Nephron progenitor cell (in vitro differentiated cells): ENCODE measurements around the gene LGMN.
"Not testable (repeated sequence)": the region's sequence is repeated elsewhere in the genome, so short reads cannot be mapped to it uniquely, and the experiment has no call there.

Source experiments
- DNase-seq: peaks from one replicate; pipeline ENCODE4 v3.0.0; 2021
- H3K27ac Mint-ChIP-seq: 2 replicates; pipeline ENCODE4 v1.8.0; 2021; ENCODE audit warnings: mild to moderate bottlenecking, moderate library complexity, mixed read lengths
- H3K27me3 Mint-ChIP-seq: 2 replicates; pipeline ENCODE4 v1.8.0; 2021; ENCODE audit warnings: mild to moderate bottlenecking, low read depth, mixed read lengths; ENCODE audit not compliant: poor library complexity
- H3K36me3 Mint-ChIP-seq: 2 replicates; pipeline ENCODE4 v1.8.0; 2021; ENCODE audit warnings: low read depth, mixed read lengths
- H3K4me1 Mint-ChIP-seq: 2 replicates; pipeline ENCODE4 v1.8.0; 2021; ENCODE audit warnings: mixed read lengths
- H3K4me3 Mint-ChIP-seq: 2 replicates; pipeline ENCODE4 v1.8.0; 2021; ENCODE audit warnings: mild to moderate bottlenecking, moderate library complexity, mixed read lengths
- H3K9me3 Mint-ChIP-seq: 2 replicates; pipeline ENCODE4 v1.8.0; 2021; ENCODE audit warnings: mild to moderate bottlenecking, moderate library complexity, mixed read lengths
- CTCF ChIP-seq: fragments of 200-600 bp; sonication (generic); IDR thresholded peaks from 2 replicates; pipeline ENCODE4 v1.5.0; 2021; ENCODE audit warnings: antibody characterized with exemption

LGMN gene

DNA sequence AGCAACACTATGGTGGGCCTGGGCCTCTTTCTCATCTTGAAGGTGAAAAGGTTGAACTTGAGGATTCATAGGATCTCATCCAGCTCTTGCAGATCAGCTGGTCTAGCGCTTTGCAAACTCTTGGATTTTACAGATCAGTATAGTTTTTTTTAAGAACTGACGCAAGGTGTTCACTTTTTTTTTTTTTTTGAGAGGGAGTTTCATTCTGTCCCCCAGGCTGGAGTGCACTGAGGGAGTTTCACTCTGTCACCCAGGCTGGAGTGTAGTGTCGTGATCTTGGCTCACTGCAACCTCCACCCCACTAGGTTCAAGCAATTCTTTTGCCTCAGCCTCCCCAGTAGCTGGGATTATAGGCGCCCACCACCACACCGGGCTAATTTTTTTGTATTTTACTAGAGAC is 20.4 kb upstream of the LGMN start:
- no peak for TF ChIP-seq CTCF
- Mint-ChIP-seq H3K4me1 (no peaks in the 10 kb centered on the region), H3K27ac (no peak overlapping the region), H3K36me3 (no peaks in the 10 kb centered on the region), H3K27me3 (peaks cover 20% of the 10 kb centered on the region), H3K9me3 (no peaks in the 10 kb centered on the region), H3K4me3 (no peak overlapping the region)
- DNase-seq: no peak

- not testable (repeated sequence) for H3K4me1 Mint-ChIP-seq, DNase-seq, H3K36me3 Mint-ChIP-seq, H3K4me3 Mint-ChIP-seq, H3K9me3 Mint-ChIP-seq, H3K27ac Mint-ChIP-seq
- H3K27me3 Mint-ChIP-seq: peaks cover 14% of the 10 kb centered on the region
These were observed 19.8 kb upstream of the LGMN start for GRCh38 chr14:92768236-92768635.

GRCh38 chr14:92763666-92764631 is 15.5 kb upstream of the LGMN start:
- not testable (repeated sequence) for H3K27me3 Mint-ChIP-seq, H3K27ac Mint-ChIP-seq, H3K36me3 Mint-ChIP-seq, H3K4me3 Mint-ChIP-seq, H3K9me3 Mint-ChIP-seq, DNase-seq
- H3K4me1 Mint-ChIP-seq: peaks cover 36% of the 10 kb centered on the region

DNA sequence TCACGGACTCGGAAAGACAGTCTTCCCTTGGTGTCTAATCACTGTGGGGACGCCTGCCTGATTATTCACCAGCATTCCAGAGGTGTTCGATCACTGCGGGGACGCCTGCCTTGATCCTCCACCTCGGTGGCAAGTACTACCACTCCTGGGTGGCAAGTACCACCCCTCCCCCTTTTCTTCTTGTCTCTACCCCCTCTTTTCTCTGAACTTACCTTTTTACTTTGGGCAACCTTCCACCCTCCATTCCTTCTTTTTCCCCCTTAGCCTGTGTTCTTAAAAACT is 12.0 kb upstream of the LGMN start:
- Mint-ChIP-seq H3K9me3 (no peaks in the 10 kb centered on the region), H3K36me3 (no peaks in the 10 kb centered on the region), H3K27ac (no peak overlapping the region), H3K4me3 (no peak overlapping the region), H3K27me3 (no peaks in the 10 kb centered on the region), H3K4me1 (peaks cover 38% of the 10 kb centered on the region)
- no peak for DNase-seq
- no peak for TF ChIP-seq CTCF

DNA sequence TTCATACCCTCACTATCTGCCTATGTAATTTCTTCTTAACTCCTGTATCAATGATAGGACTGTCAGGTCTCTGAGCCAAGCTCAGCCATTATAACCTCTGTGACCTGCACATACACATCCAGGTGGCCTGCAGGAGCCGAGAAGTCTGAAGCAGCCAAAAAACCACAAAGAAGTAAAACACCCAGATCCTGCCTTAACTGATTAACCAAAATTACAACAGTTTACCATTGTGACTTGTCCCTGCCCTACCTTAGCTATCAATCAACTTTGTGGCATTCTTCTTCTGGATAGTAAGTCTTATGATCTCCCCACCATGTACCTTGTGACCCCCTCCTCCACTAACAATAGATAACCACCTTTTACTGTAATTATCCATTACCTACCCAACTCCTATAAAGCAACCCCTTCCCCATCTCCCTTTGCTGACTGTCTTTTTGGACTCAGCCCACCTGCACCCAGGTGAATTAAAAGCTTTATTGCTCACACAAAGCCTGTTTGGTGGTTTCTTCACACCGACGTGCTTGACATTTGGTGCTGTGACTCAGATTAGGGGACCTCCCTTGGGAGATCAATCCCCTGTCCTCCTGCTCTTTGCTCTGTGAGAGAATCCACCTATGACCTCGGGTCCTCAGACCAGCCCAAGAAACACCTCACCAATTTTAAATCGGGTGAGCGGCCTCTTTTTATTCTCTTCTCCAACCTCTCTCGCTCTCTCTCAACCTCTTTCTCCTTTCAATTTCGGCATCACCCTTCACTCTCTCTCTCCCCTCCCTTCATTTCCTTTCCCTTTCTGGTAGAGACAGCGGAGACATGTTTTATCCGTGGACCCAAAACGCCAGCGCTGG is 11.5 kb upstream of the LGMN start:
- Mint-ChIP-seq H3K27me3 (no peaks in the 10 kb centered on the region), H3K4me1 (peaks cover 38% of the 10 kb centered on the region), H3K4me3 (no peak overlapping the region), H3K9me3 (no peaks in the 10 kb centered on the region), H3K36me3 (no peaks in the 10 kb centered on the region), H3K27ac (no peak overlapping the region)
- no peak for DNase-seq
- TF ChIP-seq CTCF: no peak

DNA sequence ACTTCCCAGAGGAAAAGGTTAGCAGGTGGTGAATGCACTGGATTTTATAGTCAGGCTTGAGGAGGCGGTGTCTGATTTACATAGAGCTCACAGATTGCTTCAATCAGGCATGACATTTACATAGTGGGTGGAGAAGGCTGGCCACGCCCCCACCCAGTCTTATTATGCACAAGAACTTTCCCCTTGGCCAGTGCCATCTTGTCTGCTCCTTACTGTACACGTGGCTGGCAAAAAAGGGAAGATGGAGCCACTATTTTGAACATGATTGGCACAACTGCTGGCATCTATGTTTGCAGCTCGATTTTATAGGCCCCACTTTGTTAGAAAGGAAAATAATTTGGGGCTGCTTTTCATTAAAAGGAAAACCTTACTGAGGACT is 10.9 kb upstream of the LGMN start:
- H3K9me3 Mint-ChIP-seq: no peaks in the 10 kb centered on the region
- H3K4me3 Mint-ChIP-seq: no peak overlapping the region
- no peak for TF ChIP-seq CTCF
- H3K27ac Mint-ChIP-seq: no peak overlapping the region
- DNase-seq: peak; percentile 33
- H3K27me3 Mint-ChIP-seq: no peaks in the 10 kb centered on the region
- peaks cover 38% of the 10 kb centered on the region for H3K4me1 Mint-ChIP-seq
- H3K36me3 Mint-ChIP-seq: no peaks in the 10 kb centered on the region
